Adipocyte (in vitro differentiated cells): ENCODE measurements around the gene XRCC5.

Source experiments
- DNase-seq: peaks from one replicate; pipeline ENCODE4 v3.0.0-alpha.2; 2015; ENCODE audit warnings: low read depth
- H3K27me3 ChIP-seq: replicated peaks from 2 replicates; pipeline ENCODE4 v1.7.0; 2013; ENCODE audit warnings: mild to moderate bottlenecking, low read length, moderate library complexity; ENCODE audit not compliant: control insufficient read depth, insufficient read depth
- H3K36me3 ChIP-seq: 2 replicates; pipeline ENCODE4 v1.7.0; 2013; ENCODE audit warnings: low read length, mild to moderate bottlenecking, moderate library complexity; ENCODE audit not compliant: control insufficient read depth, insufficient read depth, severe bottlenecking
- H3K4me1 ChIP-seq: 2 replicates; pipeline ENCODE4 v1.7.0; 2013; ENCODE audit warnings: mild to moderate bottlenecking, low read length, moderate library complexity; ENCODE audit not compliant: control insufficient read depth, insufficient read depth
- H3K4me3 ChIP-seq: 2 replicates; pipeline ENCODE4 v1.7.0; 2013; ENCODE audit warnings: mild to moderate bottlenecking, low read length, moderate library complexity
- H3K9ac ChIP-seq: 2 replicates; pipeline ENCODE4 v1.7.0; 2013; ENCODE audit warnings: mild to moderate bottlenecking, low read length, moderate library complexity
- H3K9me3 ChIP-seq: 2 replicates; pipeline ENCODE4 v1.7.0; 2013; ENCODE audit warnings: mild to moderate bottlenecking, low read length, moderate library complexity; ENCODE audit not compliant: control insufficient read depth

Gene XRCC5

DNA sequence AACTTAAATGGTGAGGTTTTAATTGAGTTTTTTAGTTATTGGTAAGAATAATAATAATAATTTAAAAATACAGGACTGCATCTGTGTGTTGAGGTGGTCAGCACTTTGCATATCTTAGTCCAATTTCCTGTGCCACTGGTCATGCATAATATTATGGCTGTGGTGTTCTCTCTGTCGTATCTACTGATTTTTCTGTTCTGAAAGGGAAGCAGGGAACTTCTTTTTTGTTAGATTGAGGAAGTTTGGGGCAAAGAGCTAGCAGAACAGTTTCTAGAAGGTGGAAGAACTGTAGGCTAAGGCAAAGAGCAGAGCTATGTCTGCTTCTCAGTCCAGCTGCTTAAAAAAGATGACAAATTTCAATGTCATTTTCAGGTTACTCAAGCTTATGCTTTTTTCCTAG, 74.3 kb downstream of the XRCC5 start:
- no peak for DNase-seq
- Histone ChIP-seq H3K9ac (no peak overlapping the region), H3K4me1 (peaks cover 24% of the 10 kb centered on the region), H3K36me3 (peaks cover 51% of the 10 kb centered on the region), H3K4me3 (no peak overlapping the region), H3K27me3 (no peaks in the 10 kb centered on the region), H3K9me3 (no peaks in the 10 kb centered on the region)

DNA sequence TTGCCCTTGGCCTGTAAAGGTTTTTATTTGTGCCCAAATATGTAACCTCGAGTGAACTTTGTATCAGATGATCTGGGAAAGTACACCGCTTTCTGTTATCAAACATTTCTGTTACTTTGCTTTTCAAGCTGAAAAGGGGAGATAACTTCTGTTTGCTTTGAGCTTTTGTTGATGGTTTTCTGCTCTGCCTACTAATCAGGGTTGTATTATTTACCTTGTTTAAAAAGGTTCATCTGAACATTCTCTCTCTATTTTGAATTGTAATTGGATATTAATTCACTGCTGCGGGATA, 79.4 kb downstream of the XRCC5 start:
- no peak for DNase-seq
- Histone ChIP-seq H3K4me3 (peak overlapping the region; percentile 55), H3K9ac (peak overlapping the region; percentile 78), H3K9me3 (no peaks in the 10 kb centered on the region), H3K36me3 (peaks cover 38% of the 10 kb centered on the region), H3K4me1 (peaks cover 36% of the 10 kb centered on the region), H3K27me3 (no peaks in the 10 kb centered on the region)

DNA sequence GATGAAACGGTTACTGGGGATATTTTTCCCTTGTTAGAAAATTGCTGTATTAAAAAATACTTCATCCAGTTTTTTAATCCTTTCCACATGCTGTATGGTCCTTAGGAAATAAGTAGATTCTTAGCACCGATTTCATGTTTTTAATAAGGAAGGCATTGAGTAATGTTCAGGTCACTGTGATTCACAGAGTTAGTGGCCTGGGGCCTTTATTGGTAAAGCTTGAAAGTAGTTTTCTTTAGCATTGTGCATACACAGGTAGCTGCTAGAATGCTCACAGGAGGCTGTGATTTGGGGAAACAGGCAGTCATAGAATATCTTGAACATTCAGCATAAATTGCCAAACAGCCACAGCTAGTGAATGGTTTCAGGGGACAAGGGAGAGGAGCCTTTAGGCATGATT, 79.8 kb downstream of the XRCC5 start:
- Histone ChIP-seq H3K4me3 (peak overlapping the region; percentile 55), H3K9me3 (no peaks in the 10 kb centered on the region), H3K4me1 (peaks cover 36% of the 10 kb centered on the region), H3K27me3 (no peaks in the 10 kb centered on the region), H3K9ac (peak overlapping the region; percentile 78), H3K36me3 (peaks cover 38% of the 10 kb centered on the region)
- DNase-seq, result peak; percentile 85

DNA sequence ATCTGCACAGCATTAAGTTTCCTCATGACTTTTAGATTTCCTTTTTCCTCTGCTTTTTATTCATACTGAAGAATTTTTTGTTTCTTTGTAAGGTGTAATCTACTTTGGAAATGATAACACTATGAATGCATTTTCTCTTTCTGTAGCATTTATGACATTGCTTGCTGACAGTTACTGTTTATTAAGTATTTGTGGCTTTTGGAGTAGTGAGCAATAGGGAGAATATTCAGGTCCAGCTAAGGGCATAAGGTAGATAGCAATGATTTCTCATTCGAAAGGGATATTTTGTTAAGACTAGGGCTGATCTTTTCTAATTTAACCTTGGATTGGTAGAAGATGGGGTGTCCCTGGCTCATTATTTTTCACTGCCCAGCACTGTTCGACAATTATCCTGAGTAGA, 80.3 kb downstream of the XRCC5 start:
- H3K36me3 ChIP-seq, result peaks cover 41% of the 10 kb centered on the region

DNA sequence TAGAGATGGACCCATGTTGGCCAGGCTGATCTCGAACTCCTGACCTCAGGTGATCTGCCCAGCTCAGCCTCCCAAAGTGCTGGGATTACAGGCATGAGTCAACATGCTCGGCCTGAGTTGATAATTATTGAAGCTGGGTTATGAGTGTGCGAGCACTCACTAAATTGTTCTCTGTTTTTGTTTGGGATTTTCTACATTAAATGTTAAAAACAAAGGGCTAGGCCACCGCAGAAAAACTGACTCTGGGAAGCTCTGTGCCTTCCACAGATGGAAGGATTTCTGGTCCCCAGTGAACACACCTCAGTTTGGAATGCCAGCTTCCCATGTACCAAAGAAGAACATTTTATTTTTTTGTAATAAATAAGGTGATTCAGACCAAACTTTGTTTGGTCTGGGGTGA, 83.0 kb downstream of the XRCC5 start:
- H3K9me3 ChIP-seq, result no peaks in the 10 kb centered on the region
- DNase-seq, result no peak
- H3K4me1 ChIP-seq, result peaks cover 40% of the 10 kb centered on the region
- no peak overlapping the region for H3K4me3 ChIP-seq
- peaks cover 59% of the 10 kb centered on the region for H3K36me3 ChIP-seq
- H3K27me3 ChIP-seq, result no peaks in the 10 kb centered on the region
- H3K9ac ChIP-seq, result no peak overlapping the region

More for the DNA sequence above, 80.3 kb downstream of the XRCC5 start:
- Histone ChIP-seq H3K4me1 (peaks cover 36% of the 10 kb centered on the region), H3K9ac (peak overlapping the region; percentile 11), H3K27me3 (no peaks in the 10 kb centered on the region), H3K4me3 (peak overlapping the region; percentile 9), H3K9me3 (no peaks in the 10 kb centered on the region)
- DNase-seq, result no peak

DNA sequence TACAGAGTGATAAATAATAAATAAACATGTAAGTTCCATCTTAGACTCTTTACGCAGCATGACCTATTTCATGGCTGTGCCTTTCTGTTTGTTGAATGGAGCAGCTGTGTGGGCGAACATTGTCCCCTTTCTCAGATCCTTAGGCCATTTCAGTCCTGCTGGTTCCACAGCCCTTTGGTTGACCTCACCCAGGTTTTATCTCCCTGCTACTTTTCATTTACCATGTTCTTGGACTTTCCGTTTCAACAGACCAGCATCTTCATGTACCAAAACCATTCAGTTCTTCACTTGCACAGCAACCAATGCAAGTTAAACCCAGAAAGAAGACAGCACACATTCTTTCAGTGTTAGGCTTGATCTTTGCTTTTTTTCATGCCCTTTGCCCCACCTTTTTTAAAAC, 83.8 kb downstream of the XRCC5 start:
- Histone ChIP-seq H3K9ac (no peak overlapping the region), H3K36me3 (peaks cover 67% of the 10 kb centered on the region), H3K4me3 (no peak overlapping the region), H3K4me1 (peaks cover 32% of the 10 kb centered on the region), H3K9me3 (no peaks in the 10 kb centered on the region), H3K27me3 (no peaks in the 10 kb centered on the region)
- DNase-seq, result no peak

DNA sequence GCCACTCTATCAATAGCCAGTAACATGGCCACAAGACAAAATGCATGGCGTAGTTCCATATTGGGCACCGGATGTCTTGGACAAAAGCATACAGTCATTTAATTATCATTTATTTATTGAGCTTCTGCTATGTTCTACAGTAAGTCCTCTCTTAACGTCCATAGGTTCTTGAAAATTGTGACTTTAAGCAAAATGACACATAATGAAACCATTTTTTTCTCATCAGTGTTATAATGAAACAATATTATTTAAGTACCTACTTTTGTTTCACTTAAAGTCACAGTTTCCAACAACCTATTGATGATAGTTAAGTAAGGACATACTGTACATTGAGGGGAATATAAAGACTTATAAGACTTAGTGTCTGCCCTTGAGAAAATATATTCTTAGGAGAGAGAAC, 84.9 kb downstream of the XRCC5 start:
- H3K4me1 ChIP-seq, result peaks cover 21% of the 10 kb centered on the region
- peaks cover 76% of the 10 kb centered on the region for H3K36me3 ChIP-seq
- H3K9ac ChIP-seq, result no peak overlapping the region
- no peaks in the 10 kb centered on the region for H3K27me3 ChIP-seq
- DNase-seq, result no peak
- H3K9me3 ChIP-seq, result no peaks in the 10 kb centered on the region
- no peak overlapping the region for H3K4me3 ChIP-seq

DNA sequence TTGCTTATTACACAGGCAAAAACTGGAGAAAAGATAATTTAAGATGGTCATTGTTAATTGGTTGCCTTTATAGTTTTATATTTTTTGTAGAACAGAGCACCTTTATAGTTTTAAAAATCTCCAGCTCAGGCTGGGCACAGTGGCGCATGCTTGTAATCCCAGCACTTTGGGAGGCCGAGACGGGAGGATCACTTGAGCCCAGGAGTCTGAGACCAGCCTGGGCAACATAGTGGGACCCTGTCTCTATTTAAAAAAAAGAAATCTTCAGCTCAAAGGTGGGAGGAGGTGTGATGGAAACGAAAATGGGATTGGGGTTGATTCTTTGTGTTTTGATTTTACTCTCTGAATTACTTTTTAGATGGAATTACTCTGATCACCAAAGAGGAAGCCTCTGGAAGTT, 85.4 kb downstream of the XRCC5 start:
- DNase-seq, result no peak
- no peak overlapping the region for H3K4me3 ChIP-seq
- H3K4me1 ChIP-seq, result peaks cover 16% of the 10 kb centered on the region
- H3K27me3 ChIP-seq, result no peaks in the 10 kb centered on the region
- no peak overlapping the region for H3K9ac ChIP-seq
- H3K36me3 ChIP-seq, result peaks cover 81% of the 10 kb centered on the region
- H3K9me3 ChIP-seq, result no peaks in the 10 kb centered on the region

DNA sequence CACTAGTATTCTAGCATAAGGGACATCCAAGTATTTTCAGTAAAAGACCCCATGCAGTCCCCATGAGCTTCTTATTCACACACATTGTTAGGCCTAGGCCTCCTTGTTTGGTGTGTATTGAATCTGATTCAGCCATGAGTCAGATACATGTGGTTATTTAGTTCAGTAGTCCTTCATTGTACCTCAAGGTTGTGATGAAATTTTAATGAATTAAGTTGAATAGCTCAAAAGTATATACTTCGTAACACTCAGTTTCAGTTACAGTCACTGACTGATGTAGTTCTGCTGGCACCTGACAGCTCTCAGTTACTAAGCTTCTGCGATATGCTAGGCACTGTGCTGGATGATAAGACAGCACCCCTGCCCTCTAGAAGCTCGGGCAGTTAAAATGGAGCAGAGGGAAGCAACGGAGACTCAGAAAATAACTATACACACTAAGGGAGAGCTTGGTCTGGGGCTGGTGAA, 86.4 kb downstream of the XRCC5 start:
- Histone ChIP-seq H3K9me3 (no peaks in the 10 kb centered on the region), H3K36me3 (peaks cover 85% of the 10 kb centered on the region), H3K4me3 (no peak overlapping the region), H3K27me3 (no peaks in the 10 kb centered on the region), H3K9ac (peak overlapping the region; percentile 25), H3K4me1 (peaks cover 18% of the 10 kb centered on the region)
- peak; percentile 70 for DNase-seq

DNA sequence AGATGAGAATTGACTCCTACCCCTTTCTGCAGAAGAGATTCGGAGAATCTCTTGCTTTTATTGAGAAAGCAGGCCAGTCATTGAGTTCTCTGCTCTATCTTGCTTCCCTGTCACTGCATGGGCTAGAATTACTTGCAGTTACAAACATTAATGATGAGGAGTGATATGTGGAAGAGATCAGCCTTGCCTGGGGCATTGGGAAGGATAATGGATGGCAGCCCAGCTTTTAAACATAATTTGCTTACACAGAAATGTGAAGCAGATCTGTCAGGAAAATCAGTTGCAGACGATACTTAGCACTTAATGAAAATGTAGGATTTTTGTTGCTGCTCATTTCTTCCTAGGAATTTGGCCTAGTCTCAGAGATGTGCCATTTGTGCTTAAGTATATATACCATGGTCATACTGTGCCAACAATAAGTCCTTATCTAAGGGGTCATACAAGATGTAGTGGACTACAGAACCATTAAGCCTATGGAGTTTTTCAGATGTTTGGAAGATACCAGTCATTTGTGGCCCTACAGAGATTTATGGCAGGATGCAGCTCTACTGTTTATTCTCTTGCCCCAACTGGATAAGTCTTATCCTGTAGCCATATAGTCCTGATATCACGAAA, 92.7 kb downstream of the XRCC5 start:
- H3K27me3 ChIP-seq, result no peaks in the 10 kb centered on the region
- H3K4me1 ChIP-seq, result peaks cover 4% of the 10 kb centered on the region
- H3K9me3 ChIP-seq, result no peaks in the 10 kb centered on the region
- H3K36me3 ChIP-seq, result peaks cover 98% of the 10 kb centered on the region
- H3K4me3 ChIP-seq, result no peak overlapping the region
- H3K9ac ChIP-seq, result no peak overlapping the region
- no peak for DNase-seq

DNA sequence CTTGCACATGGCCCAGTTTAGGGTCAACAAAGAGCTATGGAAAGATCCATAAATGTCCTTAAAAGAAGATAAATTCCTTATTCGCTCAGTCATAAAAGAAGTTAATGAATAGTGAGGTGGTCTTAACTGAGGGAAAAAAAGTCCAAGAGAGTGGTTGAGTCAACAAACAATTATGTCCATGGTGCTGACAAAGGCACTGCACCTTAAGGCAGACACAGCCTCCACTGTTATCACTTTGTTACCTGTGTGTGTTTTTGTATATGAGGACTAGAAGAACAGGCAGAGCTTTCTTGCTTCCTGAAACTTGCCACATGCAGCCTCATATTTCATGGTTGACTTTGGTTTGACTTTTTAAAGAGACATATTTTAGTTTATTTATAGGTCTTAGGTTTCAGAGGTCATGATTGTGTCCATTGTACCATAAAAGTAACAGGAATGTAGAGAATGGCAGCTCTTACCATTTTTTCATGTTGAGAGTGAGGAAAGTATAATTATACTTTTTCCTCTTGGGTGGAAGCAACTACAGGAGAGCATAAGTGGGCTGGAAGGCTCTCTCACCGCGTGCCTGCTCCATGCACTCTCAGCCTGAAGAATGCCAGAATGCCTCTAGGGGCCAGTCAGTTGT, 93.6 kb downstream of the XRCC5 start:
- no peak for DNase-seq
- Histone ChIP-seq H3K4me3 (no peak overlapping the region), H3K4me1 (peaks cover 4% of the 10 kb centered on the region), H3K27me3 (no peaks in the 10 kb centered on the region), H3K9ac (no peak overlapping the region), H3K9me3 (no peaks in the 10 kb centered on the region), H3K36me3 (peaks cover 98% of the 10 kb centered on the region)

DNA sequence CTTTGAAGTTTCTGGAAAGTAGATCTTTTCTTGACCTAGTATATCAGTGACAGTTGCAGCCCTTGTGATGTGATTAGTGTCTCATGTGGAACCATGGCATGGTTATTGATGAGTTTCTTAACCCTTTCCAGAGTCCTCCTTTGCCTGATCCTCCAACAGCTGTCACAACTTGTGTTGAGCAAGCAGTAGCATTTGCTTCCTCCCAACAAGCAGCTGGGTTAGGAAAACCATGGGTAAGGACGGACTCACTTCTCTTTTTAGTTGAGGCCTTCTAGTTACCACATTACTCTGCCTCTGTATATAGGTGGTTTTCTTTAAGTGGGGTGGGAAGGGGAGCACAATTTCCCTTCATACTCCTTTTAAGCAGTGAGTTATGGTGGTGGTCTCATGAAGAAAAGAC, 96.3 kb downstream of the XRCC5 start:
- Histone ChIP-seq H3K4me3 (no peak overlapping the region), H3K9me3 (no peaks in the 10 kb centered on the region), H3K4me1 (peaks cover 9% of the 10 kb centered on the region), H3K36me3 (peaks cover 81% of the 10 kb centered on the region), H3K9ac (no peak overlapping the region), H3K27me3 (no peaks in the 10 kb centered on the region)
- DNase-seq, result no peak
